Measurements from ENCODE around the gene PREB.

GRCh38 chr2:27094353-27094984 is 40.0 kb downstream of the PREB start:
- no peak for TF ChIP-seq POLR2AphosphoS5 (IDR thresholded peaks at IDR 0.05; ENCODE audit: low read depth, low read length)
- no peak for TF ChIP-seq REST (IDR thresholded peaks at IDR 0.05; ENCODE audit: insufficient read depth in 1 of 2, low read depth in 2 of 2, low read length in 2 of 2)
- no peak for TF ChIP-seq FOXP2 (optimal IDR thresholded peaks at IDR 0.05; ENCODE audit: borderline replicate concordance, extremely low read depth, extremely low read length, insufficient read depth)
- no peak for TF ChIP-seq TAF1 (IDR thresholded peaks at IDR 0.05; ENCODE audit: borderline replicate concordance, insufficient read depth, low read length)
- TF ChIP-seq SIN3A (IDR thresholded peaks at IDR 0.05; ENCODE audit: borderline replicate concordance, insufficient read depth, low read length), result no peak

All from PFSK-1 (cell line).